Activated CD4-positive, alpha-beta T cell treated with anti-CD3 and anti-CD28 coated beads, Interleukin-2, amount 50 U/mL, for 1 hour (primary cell): ENCODE data around the gene KCNG2.

ENCODE experiments used
- DNase-seq: peaks from one replicate; pipeline ENCODE4 v3.0.0-alpha.2; 2020

The KCNG2 gene

DNA sequence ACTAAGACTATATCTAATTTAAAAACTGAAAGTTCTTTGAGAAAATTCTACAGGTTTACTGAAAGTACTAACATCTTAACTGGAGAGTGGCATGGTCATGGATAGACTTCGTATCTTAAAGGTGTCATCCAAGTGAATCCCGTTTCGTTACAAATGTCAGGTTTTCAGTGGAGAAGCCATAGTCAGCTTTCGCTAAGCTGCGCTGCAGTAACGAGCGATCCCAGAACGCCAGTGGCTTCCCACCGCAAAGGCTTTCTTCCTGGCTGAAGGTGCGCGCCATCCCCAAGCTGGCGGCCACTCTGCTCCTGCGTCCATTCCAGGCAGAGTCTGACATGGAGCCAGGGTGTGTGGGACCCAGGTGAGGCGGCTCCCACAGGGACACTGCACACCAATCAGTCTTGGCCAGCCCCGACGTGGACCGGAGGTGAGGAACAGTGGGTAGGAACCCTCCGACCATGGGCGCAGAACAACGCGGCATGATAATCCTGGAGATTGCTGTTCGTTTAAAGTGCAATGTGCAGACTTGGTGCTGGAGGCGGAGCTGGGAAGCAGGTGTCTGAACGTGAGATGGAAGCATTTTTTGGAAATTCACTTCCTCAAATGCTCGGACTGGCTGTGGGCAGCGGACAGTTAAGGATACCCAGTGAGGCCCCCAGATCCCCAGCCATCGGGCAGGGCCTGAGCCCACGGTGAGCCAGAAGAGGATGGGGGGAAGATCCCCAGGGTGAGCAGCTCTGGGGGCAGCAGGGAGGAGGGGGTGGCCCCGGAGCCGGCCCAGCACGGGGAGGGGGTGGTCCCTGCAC lies 27.8 kb upstream of the KCNG2 start:
- DNase-seq: no peak

GRCh38 chr18:79770501-79770815 lies 27.3 kb upstream of the KCNG2 start:
- no peak for DNase-seq

GRCh38 chr18:79770826-79771225 lies 26.9 kb upstream of the KCNG2 start:
- DNase-seq: no peak

- DNase-seq: no peak
Measured at GRCh38 chr18:79771446-79772107, 26.2 kb upstream of the KCNG2 start.

- DNase-seq: no peak
Measured at GRCh38 chr18:79772108-79772864, 25.5 kb upstream of the KCNG2 start.

DNA sequence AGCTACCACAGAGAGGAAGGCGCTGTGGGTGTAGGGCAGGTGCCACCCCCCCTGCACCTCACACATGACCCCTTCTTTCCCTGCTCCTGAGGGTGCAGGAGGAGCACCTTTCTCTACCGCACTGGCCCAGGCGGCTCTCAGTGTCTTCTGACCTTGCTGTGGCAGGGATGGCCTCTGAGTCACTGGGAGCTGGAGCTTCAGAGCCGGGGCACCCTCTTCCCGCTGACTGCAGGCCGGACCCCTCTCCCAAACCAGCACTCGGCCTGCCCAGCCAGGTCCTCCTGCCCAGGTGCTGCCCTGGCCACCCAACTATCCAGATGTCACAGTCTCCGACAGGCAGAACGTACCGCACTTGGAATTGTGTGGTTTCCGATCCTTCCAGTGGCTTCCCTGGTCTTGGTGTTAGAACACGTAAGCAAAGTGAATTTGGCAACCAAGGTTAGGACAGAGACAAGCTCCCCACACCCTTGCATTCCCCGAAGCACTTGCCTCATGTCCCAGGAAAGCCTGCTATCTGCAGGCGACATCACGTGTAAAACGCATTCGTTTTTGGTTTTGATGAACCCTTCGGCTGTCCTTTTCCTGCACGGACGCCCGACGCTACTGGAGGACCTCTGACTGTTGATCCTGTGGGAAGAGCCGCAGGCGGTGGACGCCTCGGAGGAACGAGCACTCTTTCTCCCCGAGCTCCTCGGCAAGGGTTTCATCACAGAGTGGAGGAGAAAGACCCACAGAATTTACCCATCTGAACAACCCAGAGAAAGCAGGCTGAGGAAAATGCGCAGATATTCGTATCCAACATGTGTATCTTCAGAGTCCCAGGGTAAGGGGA lies 24.7 kb upstream of the KCNG2 start:
- no peak for DNase-seq

- no peak for DNase-seq
Measured at GRCh38 chr18:79774111-79774510, 23.6 kb upstream of the KCNG2 start.

DNA sequence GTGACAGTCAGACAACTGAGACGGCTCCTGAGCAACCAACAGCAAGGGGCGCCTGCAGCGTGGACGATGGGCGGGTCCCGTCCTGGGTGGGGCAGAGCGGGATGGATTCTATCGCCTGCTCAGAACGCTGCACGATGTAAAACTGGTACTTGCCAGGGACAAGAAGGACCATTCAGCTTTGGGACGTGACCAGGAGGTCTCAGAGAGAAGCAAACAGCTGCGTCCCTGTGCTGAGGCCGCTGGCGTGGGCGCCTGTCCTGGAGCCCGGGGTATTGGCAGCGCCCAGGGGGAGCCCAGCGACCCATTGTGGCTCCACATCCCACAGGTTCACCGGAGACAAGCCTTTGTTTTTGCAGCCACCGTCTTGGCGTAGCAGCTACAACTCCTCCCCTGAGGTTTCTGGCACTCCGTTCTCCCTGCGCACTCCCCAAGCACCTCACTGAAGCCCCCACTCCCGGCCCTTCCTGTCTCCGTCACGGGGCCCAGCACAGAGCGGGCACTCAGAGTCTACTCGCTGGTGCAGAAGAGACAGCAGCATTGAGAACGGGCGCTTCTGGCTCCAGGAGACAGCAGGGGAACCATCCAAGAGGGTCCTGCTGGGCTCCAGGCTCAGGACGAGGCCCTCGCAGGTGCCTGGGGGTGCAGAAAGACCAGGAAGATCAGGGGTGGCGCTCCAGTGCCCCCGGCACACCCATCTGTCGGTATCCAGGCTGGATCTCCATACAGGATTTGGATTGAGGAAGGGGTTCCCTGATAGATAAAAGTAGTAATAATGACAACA lies 22.1 kb upstream of the KCNG2 start:
- no peak for DNase-seq

GRCh38 chr18:79776674-79777073 lies 21.1 kb upstream of the KCNG2 start:
- DNase-seq: no peak

GRCh38 chr18:79778291-79778791 lies 19.4 kb upstream of the KCNG2 start:
- DNase-seq: no peak

GRCh38 chr18:79779021-79779699 lies 18.6 kb upstream of the KCNG2 start:
- DNase-seq: no peak

- no peak for DNase-seq
Measured at GRCh38 chr18:79779700-79780190, 18.0 kb upstream of the KCNG2 start.

DNA sequence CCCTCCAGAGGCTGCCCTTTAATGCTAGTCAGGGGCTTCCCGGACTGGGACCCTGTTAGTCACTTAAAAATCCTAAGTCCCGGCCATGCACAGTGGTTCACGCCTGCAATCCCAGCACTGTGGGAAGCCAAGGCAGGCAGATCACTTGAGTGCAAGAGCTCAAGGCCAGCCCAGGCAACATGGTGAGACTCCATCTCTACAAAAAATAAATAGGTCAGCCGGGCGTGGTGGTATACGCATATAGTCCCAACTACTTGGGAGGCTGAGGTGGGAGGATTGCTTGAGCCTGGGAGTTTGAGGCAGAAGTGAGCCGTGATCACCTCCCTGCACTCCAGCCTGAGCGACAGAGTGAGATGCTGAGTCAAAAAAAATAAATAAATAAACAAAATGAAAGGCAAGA lies 17.2 kb upstream of the KCNG2 start:
- DNase-seq: no peak

DNA sequence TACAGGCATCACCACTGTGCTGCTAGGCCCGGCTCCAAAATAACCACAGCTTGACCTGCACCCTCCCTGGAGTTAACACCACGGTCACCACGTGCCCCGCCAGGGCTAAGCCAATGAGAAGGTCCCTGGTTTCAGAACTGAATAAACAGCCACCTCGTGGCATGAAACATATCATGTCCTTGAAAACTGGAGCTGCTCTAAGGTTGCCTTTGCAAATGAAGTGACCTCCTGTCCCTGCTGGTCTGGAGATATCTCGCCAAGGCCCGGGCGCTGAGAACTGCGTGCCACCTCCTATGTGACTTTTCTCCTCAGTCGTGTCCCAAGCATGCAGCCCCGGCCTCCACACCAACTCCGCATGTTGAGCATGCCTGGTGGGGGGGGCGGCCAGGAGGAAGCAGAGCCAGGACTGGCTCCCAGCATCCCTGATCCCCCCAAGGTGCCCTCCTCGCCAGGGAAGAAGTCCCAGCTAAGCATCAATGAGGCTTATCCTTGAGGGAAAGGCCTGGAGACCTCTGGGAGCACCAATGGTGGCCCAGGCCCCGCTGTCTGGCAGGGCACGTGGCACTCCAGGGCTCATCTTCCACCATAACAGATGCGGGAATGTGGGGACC lies 16.3 kb upstream of the KCNG2 start:
- no peak for DNase-seq

DNA sequence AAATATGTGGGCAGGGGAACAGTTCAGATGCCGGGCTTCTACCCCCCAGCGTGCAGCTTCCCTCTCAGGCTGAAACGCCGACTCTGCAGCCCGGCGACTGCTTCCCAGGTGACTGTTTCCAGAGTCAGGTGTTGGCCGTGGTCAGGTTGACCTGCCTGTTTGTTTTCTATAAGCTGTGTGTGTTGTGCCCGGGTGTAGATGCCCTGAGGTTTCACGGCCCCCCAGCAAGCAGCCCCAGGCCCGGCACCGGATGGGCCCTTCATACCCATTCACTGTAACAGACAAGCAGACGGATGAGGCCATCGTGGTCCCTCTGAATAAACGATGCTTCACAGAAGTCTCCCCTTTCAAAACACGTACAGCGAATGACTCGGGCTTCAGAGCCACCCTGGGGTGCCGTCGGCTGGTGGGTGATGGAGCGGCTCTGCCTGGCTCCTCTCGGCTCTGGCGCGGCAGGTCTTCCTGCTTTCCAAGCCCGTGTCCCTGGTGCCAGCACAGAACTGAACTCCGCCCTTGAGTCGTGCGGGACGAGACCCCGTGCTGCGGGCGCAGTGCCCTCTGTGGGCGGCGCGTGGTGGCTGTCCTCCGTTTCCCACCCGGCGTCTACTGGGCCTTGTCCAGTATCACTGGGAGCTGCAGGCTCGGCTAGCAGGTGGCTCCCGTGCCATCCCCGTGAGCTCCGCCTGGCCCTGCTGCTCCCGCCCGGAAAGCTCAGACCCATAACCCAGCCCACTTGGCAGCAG lies 15.0 kb upstream of the KCNG2 start:
- DNase-seq: no peak

- no peak for DNase-seq
Measured at GRCh38 chr18:79784071-79784913, 13.4 kb upstream of the KCNG2 start.

GRCh38 chr18:79784965-79785770 lies 12.6 kb upstream of the KCNG2 start:
- no peak for DNase-seq

DNA sequence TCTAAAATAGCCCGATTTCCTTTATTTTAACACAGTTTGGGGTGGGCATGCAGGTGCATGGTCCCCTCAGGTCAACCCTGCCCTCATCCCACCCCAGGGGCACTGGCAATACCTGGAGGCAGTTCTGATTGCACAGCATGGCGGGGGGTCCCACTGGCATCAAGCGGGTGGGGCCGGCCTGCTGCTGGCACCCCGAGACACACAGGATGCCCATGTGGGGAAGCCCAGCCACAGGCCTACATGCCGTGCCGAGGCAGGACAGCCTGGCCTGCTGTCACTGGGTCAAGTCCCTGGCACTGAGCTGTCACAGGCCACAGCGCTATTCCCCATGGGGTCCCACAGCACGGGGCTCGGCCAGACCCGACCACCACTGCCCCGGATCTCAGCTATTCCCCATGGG lies 11.9 kb upstream of the KCNG2 start:
- DNase-seq: no peak
